ENCODE data around the gene ISM1.

Gene ISM1

GRCh38 chr20:13220904-13221297 lies at the start of gene ISM1:
Gene ISM1 (plus strand): TSS chr20:13221274. CDS start chr20:13221777, 503 bp downstream.
- Histone ChIP-seq H3K27me3 (peaks cover 0 to 30% of the 10 kb centered on the region in 2 donors), H3K4me3 (peak within 1 kb of the TSS; percentile 59 to 64), H3K4me1 (peaks cover 0 to 31% (median 23%) of the 10 kb centered on the region in 4 donors), H3K9me3 (no peaks in the 10 kb centered on the region), H3K27ac (peak within 1 kb of the TSS; percentile 27 to 57), H3K36me3 (no peaks in the 10 kb centered on the region)
- peak; percentile 29 to 68 for DNase-seq
- intact Hi-C loops (cut with DNase I; ENCODE audit: low total_unique reads), result loop anchor here (10.0 kb wide), 1 partner anchor 106 kb away; no protein-coding TSS in a partner anchor
- TF ChIP-seq CTCF (IDR thresholded peaks at IDR 0.05), result no peak

GRCh38 chr20:13173201-13173600 lies 47.9 kb upstream of the ISM1 start:
- H3K9me3 ChIP-seq, result peaks cover 0 to 8% (median 4%) of the 10 kb centered on the region in 3 donors

GRCh38 chr20:13174402-13174801 lies 46.7 kb upstream of the ISM1 start:
- TF ChIP-seq CTCF (IDR thresholded peaks at IDR 0.05), result no peak
- no peaks in the 10 kb centered on the region for H3K27me3 ChIP-seq
- H3K36me3 ChIP-seq, result no peaks in the 10 kb centered on the region
- H3K27ac ChIP-seq, result no peak overlapping the region
- no peaks in the 10 kb centered on the region for H3K4me1 ChIP-seq
- intact Hi-C loops (cut with DNase I; ENCODE audit: low total_unique reads), result no loop called here
- no peak for DNase-seq
- peaks cover 0 to 8% (median 0%) of the 10 kb centered on the region in 3 donors for H3K9me3 ChIP-seq
- H3K4me3 ChIP-seq, result no peak overlapping the region

More at GRCh38 chr20:13173201-13173600, 47.9 kb upstream of the ISM1 start:
- H3K36me3 ChIP-seq, result no peaks in the 10 kb centered on the region
- H3K27me3 ChIP-seq, result no peaks in the 10 kb centered on the region
- DNase-seq, result no peak
- no peaks in the 10 kb centered on the region for H3K4me1 ChIP-seq
- intact Hi-C loops (cut with DNase I; ENCODE audit: low total_unique reads), result no loop called here
- H3K4me3 ChIP-seq, result no peak overlapping the region
- no peak overlapping the region for H3K27ac ChIP-seq
- no peak for TF ChIP-seq CTCF (IDR thresholded peaks at IDR 0.05)

GRCh38 chr20:13180986-13181889 lies 39.8 kb upstream of the ISM1 start:
- no peak for TF ChIP-seq CTCF (IDR thresholded peaks at IDR 0.05)
- no peaks in the 10 kb centered on the region for H3K27me3 ChIP-seq

GRCh38 chr20:13183005-13183404 lies 38.1 kb upstream of the ISM1 start:
- DNase-seq, result no peak
- Histone ChIP-seq H3K36me3 (no peaks in the 10 kb centered on the region), H3K4me1 (no peaks in the 10 kb centered on the region), H3K4me3 (no peak overlapping the region), H3K9me3 (no peaks in the 10 kb centered on the region), H3K27me3 (no peaks in the 10 kb centered on the region), H3K27ac (no peak overlapping the region)
- no peak for TF ChIP-seq CTCF (IDR thresholded peaks at IDR 0.05)
- intact Hi-C loops (cut with DNase I; ENCODE audit: low total_unique reads), result no loop called here

More at GRCh38 chr20:13180986-13181889, 39.8 kb upstream of the ISM1 start:
- peaks cover 0 to 8% (median 0%) of the 10 kb centered on the region in 3 donors for H3K9me3 ChIP-seq
- no peaks in the 10 kb centered on the region for H3K4me1 ChIP-seq
- no peak for DNase-seq
- H3K27ac ChIP-seq, result no peak overlapping the region
- H3K36me3 ChIP-seq, result no peaks in the 10 kb centered on the region
- intact Hi-C loops (cut with DNase I; ENCODE audit: low total_unique reads), result no loop called here
- H3K4me3 ChIP-seq, result no peak overlapping the region

Measured in tibial artery (tissue), 4 donors.